NK-92 (cell line): ENCODE measurements around the gene ZFAND6.

Experiments
- DNase-seq: peaks from one replicate; lab custom pipeline; 2025; ENCODE audit not compliant: unreplicated experiment; lab: John Stamatoyannopoulos, UW

The ZFAND6 gene

DNA sequence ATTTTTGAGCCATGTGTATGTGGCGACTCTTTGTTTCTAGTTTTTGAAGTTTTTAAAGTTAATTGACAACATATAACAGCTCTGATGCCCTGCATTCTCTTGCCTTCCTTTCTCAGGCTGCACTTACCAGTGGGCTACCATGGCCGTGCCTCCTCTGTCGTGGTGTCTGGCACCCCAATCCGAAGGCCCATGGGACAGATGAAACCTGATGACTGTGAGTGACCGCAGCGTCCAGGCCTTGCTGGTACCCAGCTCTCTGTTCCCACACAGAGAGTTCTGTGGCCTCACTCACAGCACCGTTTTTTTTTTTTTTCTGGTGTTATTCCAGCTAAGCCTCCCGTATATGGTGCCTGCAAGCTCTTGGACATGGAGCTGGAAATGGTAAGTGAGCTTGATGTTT lies 108.5 kb downstream of the ZFAND6 start:
- no peak for DNase-seq

GRCh38 chr15:80168421-80168820 lies 108.9 kb downstream of the ZFAND6 start:
- DNase-seq: no peak

DNA sequence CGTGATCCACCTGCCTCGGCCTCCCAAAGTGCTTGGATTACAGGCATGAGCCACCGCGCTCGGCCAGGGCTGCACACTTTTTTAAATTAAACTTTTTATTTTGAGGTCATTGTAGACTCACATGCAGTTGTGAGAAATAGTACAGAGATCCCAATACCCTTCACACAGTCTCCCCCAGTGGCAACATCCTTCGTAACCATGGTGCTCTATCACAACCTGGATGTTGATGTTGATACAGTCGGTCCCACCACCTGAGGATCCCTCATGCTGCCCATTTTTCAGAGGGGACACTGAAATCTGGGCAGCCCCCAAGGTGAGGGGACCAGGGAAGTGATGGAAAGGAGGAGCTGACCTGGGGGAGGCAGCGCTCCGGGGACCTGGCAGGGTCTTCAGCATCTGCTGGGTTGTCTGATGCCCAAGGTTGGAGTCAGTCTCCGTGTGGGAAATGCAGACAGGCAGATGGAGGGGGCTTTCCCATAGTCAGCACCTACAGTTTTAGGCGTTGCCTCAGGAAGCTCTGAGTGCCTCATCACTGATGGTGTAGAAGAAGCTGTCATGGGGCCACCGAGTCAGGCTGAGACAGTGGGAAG lies 110.4 kb downstream of the ZFAND6 start:
- no peak for DNase-seq

DNA sequence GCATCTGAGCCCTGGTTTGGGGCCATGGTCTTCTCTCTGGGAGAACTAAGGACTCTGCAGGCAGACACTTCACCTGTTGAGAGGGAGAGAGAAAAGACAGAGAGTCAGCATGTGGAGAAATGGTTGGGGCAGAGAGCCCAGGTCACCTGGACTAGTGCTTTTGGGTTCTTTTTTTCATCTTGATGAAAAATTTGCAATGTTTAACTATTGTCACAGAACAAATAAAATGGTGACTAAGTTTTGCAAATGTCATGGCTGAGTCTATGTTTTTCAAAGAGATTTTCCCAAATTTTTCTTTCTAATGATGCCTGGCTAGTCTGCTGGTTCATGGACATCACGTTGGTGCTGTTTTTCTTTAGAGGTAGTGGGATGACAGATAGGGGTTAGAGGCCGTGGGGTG lies 111.1 kb downstream of the ZFAND6 start:
- no peak for DNase-seq

DNA sequence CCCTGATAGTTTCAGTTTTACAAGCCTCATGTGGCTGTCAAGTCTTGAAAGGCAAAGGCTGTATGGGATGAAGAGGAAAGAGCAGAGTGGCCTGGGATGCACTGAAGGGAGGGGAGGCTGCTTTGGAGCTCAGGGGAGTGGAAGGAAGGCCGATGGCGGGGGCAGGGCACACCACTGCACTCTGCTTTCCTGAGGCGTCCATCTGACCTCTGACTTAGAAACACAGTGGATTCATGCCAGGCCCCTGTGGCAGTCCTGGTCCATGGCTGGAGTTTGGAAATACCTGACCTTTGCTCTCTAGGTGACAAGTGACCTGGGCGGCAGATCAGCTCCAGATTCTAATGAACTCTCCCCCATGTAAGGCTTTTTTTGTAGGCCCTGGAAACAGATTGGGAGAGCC lies 112.3 kb downstream of the ZFAND6 start:
- DNase-seq: no peak

DNA sequence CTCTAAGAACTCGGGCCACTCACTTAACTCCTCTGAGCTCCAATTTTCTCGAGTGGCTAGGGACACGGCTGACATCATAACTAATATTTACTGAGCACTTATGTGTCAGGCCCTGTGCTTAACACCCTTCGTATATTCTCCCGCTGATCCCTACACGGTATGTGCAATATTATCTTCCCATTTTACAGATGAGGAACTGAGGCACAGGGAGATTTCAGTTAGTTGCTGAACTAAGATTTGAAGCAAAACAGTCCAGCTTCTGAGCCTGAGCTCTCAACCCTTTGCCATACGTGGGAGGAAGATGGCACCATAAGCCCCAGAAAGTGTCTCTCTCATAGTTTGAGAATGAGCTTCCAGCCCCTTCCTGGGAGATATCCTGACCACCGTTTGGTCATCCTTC lies 112.9 kb downstream of the ZFAND6 start:
- DNase-seq: no peak

GRCh38 chr15:80173022-80173759 lies 113.7 kb downstream of the ZFAND6 start:
- no peak for DNase-seq

- DNase-seq: no peak
These were observed 114.7 kb downstream of the ZFAND6 start for GRCh38 chr15:80174017-80174746.

DNA sequence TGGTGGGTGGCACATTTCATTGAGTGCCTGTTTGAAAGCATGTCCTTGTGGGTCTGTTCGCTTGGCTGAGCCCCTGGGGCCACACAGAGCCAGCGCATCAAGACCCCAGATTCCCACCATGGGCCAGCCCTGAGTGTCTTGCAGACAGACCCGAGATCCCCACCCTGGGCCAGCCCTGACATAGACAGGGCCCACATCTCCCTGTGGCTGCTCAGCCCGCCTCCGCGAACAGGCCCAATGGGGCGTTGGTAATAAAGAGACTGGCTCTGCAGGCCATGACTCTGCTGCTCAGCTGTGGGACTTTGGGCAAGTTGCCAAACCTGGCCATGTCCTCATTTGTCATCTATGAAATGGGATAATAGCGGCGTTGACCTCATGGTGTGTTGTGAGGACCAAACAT lies 116.0 kb downstream of the ZFAND6 start:
- DNase-seq: no peak

DNA sequence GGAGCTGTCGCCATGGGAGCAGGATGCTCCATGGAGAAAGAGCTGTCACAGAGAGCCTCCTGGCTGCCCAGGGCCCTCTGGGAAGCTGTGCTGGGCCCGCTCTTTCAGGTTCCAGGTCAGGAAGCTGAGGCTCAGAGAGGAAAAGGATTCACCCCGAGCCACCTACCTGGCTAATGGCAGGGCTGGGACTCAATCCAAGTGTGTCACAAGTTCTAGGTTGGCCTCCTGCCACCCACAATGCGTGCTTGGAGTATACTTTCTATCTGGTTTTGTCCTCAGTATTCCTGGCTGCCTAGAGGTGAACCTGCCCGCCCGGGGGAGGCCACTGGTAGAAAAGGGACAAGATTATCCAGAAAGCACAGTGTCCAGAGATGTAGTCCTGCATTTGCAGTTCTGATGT lies 117.0 kb downstream of the ZFAND6 start:
- no peak for DNase-seq

DNA sequence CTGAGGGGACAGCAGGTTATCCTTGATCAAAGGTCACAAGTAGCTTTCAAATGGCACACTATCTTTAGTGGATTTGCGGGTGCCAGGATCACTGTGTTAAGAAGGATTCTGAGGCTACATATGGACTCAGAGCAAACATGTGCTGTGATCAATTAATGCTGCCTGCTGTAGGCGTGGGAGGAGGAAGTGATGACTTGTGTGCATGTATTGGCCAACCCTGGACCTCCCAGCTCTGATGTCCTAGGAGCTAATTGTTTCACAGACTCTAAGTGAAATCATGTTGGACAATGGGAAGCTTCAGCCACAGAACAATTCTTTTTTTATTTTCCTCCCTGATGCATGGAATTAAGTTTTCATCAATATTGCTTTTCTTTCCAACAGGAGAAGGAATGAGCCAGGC lies 117.7 kb downstream of the ZFAND6 start:
- no peak for DNase-seq

DNA sequence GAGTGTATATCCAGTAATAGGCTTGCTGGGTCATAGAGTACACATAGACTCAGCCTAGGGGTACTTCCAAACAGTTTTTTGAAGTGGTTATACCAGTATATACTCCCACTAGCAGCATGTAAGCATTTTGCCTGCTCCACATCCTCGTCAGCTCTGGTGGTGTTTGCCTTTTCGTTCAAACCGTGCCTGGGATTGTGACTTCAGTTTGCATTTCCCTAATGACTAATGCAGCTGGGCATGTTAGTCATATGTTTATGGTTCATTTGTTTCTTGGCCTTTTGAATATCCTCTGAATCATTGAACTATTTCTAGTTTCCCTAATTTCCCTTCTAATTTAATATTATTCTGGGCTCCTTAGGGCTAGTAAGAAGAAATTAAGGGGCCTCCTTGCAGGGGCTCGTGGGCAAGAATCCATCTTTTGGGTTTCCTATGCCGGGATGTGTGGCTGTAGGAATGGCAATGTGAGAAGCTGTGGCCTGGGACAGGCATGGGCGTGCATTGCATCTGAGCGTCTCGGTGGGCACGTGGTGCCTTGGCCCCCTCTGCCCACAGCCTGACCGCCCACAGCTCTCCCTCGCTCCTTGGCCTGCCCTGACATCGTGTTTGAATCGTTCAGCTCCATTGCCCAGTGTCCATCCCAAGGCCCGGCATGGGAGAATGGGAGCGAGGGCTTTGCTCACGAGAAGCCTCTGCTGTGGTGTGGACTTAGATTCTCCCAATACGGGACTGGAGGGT lies 119.7 kb downstream of the ZFAND6 start:
- DNase-seq: no peak

GRCh38 chr15:80179935-80180334 lies 120.5 kb downstream of the ZFAND6 start:
- no peak for DNase-seq

- no peak for DNase-seq
These were observed 121.0 kb downstream of the ZFAND6 start for GRCh38 chr15:80180468-80180867.

- no peak for DNase-seq
These were observed 121.5 kb downstream of the ZFAND6 start for GRCh38 chr15:80180986-80181385.

- no peak for DNase-seq
These were observed 123.3 kb downstream of the ZFAND6 start for GRCh38 chr15:80182611-80183261.

- no peak for DNase-seq
These were observed 123.8 kb downstream of the ZFAND6 start for GRCh38 chr15:80183306-80183705.

DNA sequence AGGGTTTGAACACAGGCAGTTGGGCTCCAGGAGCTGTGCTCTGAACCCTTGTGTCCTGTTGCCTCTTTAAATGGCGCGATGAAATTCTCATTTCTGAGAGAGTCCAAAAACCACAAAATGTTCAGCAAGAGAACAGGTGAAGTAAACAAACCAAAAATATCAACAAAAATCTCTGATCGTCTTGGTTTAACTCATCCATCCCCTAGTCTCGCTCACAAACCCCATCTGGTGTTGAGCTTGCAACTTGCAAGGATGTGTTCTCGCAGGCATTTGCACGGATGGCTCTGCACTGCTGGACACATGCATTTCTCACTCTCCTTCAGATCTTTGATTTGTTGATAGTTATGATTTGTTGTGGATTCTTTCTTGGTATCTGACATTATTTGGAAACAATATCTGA lies 124.4 kb downstream of the ZFAND6 start:
- no peak for DNase-seq

GRCh38 chr15:80184554-80184953 lies 125.1 kb downstream of the ZFAND6 start:
- DNase-seq: no peak

GRCh38 chr15:80185152-80185551 lies 125.7 kb downstream of the ZFAND6 start:
- DNase-seq: no peak

DNA sequence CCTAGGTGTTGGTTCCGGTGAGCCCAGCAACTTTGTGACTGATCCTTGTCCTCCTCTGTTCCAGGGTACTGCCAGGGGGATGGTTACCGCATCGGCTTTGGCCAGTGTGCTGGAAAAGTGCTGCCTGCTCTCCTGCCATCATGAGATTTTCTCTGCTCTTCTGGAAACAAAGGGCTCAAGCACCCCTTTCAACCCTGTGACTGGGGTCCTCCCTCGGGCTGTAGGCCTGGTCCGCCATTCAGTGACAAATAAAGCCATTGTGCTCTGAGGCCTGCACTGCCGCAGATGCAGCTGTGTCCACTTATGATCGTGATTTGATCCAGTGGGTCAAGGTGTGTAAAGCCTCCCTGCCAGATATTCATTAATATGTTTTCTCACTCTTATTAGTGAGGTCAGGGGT lies 126.6 kb downstream of the ZFAND6 start:
- DNase-seq: no peak
